ENCODE data around the gene HDAC4.

The HDAC4 gene

DNA sequence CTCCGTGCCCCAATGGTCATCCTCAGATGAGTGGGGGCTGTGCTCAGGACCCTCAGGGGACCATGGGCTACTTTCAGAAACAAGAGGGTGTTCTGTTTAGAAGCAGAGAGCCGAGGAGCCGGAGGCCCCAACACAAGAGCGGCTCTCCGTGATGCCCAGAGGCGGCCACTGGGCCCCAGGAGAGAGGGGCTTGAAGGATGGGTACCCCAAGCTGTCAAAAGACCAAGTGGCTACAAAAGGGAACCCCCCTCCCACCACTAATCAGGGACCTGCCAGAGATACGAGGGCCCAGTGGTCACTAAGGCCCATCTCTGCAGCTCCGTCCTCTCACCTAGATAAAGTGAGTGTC lies 93.6 kb downstream of the HDAC4 start:
- Histone ChIP-seq H3K9me3 (ENCODE audit: control insufficient read depth in 1 of 2, low read length in 2 of 2) (no peaks in the 10 kb centered on the region), H3K27ac (ENCODE audit: low read depth, low read length) (no peak overlapping the region), H3K4me3 (ENCODE audit: low read depth in 1 of 2, low read length in 2 of 2) (no peak overlapping the region), H3K36me3 (ENCODE audit: control insufficient read depth in 1 of 2, insufficient read depth in 2 of 2, low read length in 2 of 2) (no peaks in the 10 kb centered on the region), H3K9ac (ENCODE audit: low read depth in 1 of 2, low read length in 2 of 2) (no peak overlapping the region), H3K27me3 (ENCODE audit: control insufficient read depth in 1 of 2, insufficient read depth in 2 of 2, low read length in 2 of 2) (no peaks in the 10 kb centered on the region), H3K4me1 (ENCODE audit: control insufficient read depth in 1 of 2, insufficient read depth in 2 of 2, low read length in 2 of 2) (peaks cover 32 to 37% of the 10 kb centered on the region in 2 donors)

DNA sequence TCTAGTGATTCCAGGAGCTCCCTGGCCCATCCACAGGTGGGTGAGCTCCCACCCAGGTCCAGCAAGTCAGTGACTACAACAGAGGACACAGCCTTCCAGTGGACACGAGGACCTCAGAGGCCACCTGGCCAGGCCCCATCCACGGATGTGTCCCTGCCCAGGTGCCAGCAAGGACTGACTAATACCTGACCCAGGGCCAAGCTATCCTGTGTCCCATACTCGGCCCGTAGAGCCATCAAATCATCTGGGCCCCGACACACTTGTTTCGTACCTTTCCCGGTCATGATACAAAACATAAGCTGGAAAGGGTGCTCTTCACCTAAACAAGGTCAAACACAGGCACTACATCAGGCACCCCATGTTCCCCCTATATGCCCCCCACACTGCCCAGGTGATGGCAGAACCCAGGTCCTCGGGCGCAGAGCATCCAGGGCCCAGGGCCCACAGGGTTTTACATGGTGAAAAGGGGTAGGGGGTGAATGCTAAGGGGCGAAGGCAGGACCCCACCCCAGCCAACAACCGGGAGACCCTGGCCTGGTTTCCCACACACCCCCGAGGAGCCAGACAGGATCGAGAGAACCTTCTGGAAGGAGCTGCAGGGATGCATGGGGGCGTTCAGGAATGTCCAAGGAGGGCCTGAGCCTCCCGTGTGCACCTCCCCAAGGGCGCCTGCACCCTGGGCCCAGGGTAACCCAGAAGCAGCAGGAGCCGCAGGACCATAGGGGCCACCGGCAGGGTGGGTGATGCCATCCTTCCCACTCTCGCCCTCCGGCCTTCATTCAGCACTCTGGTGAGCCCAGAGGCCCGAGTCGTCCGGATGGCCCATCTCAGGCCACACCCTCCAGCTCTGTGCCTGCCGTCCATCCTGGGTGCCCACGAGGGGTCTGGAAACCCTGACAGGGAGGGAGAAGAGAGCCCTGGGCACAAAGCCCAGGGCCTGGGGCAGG lies 94.3 kb downstream of the HDAC4 start:
- Histone ChIP-seq H3K4me3 (ENCODE audit: low read depth in 1 of 2, low read length in 2 of 2) (no peak overlapping the region), H3K9ac (ENCODE audit: low read depth in 1 of 2, low read length in 2 of 2) (no peak overlapping the region)

DNA sequence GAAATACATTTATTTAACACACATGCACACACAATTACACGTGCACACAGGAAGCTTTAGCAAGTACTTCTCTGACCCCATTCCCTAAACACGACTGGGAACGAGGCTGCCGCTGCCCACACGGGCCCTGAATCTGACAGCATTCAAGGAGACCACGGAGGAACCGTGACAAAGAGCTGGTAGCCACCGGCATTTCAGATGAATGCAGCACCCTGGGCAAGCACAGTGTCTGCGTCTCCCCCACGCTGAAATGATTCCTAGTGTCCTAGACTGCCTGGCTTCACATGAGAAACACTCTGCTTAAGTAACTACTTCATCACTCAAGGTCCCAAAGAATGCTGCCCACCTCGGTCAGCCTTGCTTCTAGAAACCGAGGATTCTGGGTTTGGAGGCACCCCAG lies 95.0 kb downstream of the HDAC4 start:
- Histone ChIP-seq H3K27me3 (ENCODE audit: control insufficient read depth in 1 of 2, insufficient read depth in 2 of 2, low read length in 2 of 2) (no peaks in the 10 kb centered on the region), H3K27ac (ENCODE audit: low read depth, low read length) (no peak overlapping the region), H3K36me3 (ENCODE audit: control insufficient read depth in 1 of 2, insufficient read depth in 2 of 2, low read length in 2 of 2) (no peaks in the 10 kb centered on the region), H3K4me1 (ENCODE audit: control insufficient read depth in 1 of 2, insufficient read depth in 2 of 2, low read length in 2 of 2) (peaks cover 35 to 37% of the 10 kb centered on the region in 2 donors), H3K4me3 (ENCODE audit: low read depth in 1 of 2, low read length in 2 of 2) (no peak overlapping the region), H3K9ac (ENCODE audit: low read depth in 1 of 2, low read length in 2 of 2) (peak overlapping the region in 1 of 2 donors; percentile 29), H3K9me3 (ENCODE audit: control insufficient read depth in 1 of 2, low read length in 2 of 2) (no peaks in the 10 kb centered on the region)

More for the DNA sequence above, 94.3 kb downstream of the HDAC4 start:
- no peaks in the 10 kb centered on the region for H3K36me3 ChIP-seq (ENCODE audit: control insufficient read depth in 1 of 2, insufficient read depth in 2 of 2, low read length in 2 of 2)
- no peaks in the 10 kb centered on the region for H3K27me3 ChIP-seq (ENCODE audit: control insufficient read depth in 1 of 2, insufficient read depth in 2 of 2, low read length in 2 of 2)
- H3K27ac ChIP-seq (ENCODE audit: low read depth, low read length) = no peak overlapping the region
- no peaks in the 10 kb centered on the region for H3K9me3 ChIP-seq (ENCODE audit: control insufficient read depth in 1 of 2, low read length in 2 of 2)
- H3K4me1 ChIP-seq (ENCODE audit: control insufficient read depth in 1 of 2, insufficient read depth in 2 of 2, low read length in 2 of 2) = peaks cover 34 to 37% of the 10 kb centered on the region in 2 donors

DNA sequence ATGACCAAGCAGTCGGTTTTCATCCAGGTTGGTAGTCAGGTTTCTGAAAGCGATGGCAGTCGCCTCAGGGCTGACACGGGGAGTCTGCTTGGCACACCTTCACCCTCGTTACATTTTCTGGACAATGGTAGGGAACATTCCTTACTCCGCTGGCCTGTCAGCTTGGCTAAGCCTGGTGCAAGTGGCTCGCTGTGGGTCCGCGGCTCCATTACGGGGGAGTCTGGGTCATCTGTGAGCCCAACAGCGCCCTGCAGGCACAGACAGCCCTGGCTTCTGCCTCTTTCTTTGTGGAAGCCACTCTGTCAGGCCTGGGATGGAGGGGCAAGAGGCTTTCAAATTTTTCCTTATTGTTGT lies 95.6 kb downstream of the HDAC4 start:
- no peak overlapping the region for H3K9ac ChIP-seq (ENCODE audit: low read depth in 1 of 2, low read length in 2 of 2)
- peaks cover 31 to 41% of the 10 kb centered on the region in 2 donors for H3K4me1 ChIP-seq (ENCODE audit: control insufficient read depth in 1 of 2, insufficient read depth in 2 of 2, low read length in 2 of 2)
- H3K27ac ChIP-seq (ENCODE audit: low read depth, low read length) = no peak overlapping the region
- no peaks in the 10 kb centered on the region for H3K27me3 ChIP-seq (ENCODE audit: control insufficient read depth in 1 of 2, insufficient read depth in 2 of 2, low read length in 2 of 2)
- no peak overlapping the region for H3K4me3 ChIP-seq (ENCODE audit: low read depth in 1 of 2, low read length in 2 of 2)
- H3K36me3 ChIP-seq (ENCODE audit: control insufficient read depth in 1 of 2, insufficient read depth in 2 of 2, low read length in 2 of 2) = no peaks in the 10 kb centered on the region
- H3K9me3 ChIP-seq (ENCODE audit: control insufficient read depth in 1 of 2, low read length in 2 of 2) = no peaks in the 10 kb centered on the region

DNA sequence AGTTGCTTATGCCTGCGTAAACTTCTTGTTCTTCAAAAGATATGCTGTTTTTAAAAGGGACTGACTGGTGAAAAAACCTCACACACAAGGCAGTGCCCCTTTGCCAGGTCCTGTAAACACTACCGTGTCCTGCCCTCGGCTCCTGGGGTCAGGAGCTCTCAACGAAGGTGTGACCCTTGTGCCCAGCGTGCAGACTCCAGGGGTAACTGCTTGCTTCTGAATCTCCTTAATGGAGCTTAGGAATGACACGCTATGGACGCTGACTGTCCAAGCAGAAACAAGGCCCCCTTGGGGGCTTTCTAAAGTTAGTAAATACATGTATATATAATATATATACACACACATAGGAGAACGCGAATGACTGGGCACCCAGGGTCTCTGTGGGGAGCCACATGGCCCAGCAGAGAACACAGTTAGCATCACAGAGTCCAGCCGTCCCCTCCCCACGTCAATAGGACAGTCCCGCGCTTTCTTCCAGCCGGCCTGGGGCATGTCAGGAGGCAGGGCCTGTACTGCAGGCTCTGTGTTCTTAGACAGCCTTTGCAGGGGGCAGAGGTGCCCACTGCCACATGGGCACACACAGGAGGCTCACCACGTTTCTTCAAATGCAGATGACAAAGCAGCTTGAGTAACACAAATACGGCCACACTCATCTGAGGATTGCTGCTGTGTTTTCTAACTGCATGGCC lies 96.1 kb downstream of the HDAC4 start:
- H3K9ac ChIP-seq (ENCODE audit: low read depth in 1 of 2, low read length in 2 of 2) = peak overlapping the region in 1 of 2 donors; percentile 48
- peak overlapping the region; percentile 26 to 33 for H3K4me3 ChIP-seq (ENCODE audit: low read depth in 1 of 2, low read length in 2 of 2)
- peaks cover 35 to 46% of the 10 kb centered on the region in 2 donors for H3K4me1 ChIP-seq (ENCODE audit: control insufficient read depth in 1 of 2, insufficient read depth in 2 of 2, low read length in 2 of 2)
- H3K27ac ChIP-seq (ENCODE audit: low read depth, low read length) = no peak overlapping the region
- no peaks in the 10 kb centered on the region for H3K36me3 ChIP-seq (ENCODE audit: control insufficient read depth in 1 of 2, insufficient read depth in 2 of 2, low read length in 2 of 2)
- H3K9me3 ChIP-seq (ENCODE audit: control insufficient read depth in 1 of 2, low read length in 2 of 2) = no peaks in the 10 kb centered on the region
- no peaks in the 10 kb centered on the region for H3K27me3 ChIP-seq (ENCODE audit: control insufficient read depth in 1 of 2, insufficient read depth in 2 of 2, low read length in 2 of 2)

DNA sequence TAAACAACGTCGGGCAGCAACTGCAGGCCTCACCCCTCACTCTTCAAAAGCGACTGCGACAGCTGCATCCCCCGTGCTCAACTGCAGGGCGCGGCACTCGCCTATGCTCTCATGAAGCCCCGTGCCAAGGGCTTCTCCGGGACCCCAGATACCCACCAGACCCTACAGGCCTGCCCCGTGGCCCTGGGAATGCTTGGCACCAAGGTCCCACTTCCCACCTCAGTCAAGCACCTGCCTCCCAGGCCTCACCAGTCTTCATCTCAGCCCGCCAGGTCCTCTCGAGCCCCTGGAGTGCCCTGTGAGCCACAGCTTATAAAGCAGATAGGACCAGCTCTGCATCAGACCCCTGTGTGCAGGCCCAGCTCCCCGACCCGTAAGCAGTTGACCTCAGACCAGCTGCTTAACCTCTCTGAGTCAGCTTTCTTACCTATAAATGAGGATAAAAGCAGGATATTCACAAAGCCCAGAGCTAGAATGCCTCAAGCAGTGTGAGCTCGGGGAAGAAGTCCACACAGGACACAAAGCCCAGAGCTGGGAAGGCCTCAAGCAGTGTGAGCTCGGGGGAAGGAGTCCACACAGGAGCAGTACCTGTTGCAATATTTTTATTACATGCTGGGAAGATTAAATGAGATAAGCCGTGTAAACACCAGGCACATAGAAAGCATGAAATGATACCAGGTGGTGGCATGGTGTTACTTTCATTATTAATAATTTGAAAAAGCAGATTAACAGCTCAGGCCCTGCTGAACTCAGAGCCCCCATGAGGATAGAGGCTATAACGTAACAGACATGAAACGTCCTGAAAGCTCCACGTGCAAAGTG lies 96.9 kb downstream of the HDAC4 start:
- peaks cover 40 to 54% of the 10 kb centered on the region in 2 donors for H3K4me1 ChIP-seq (ENCODE audit: control insufficient read depth in 1 of 2, insufficient read depth in 2 of 2, low read length in 2 of 2)
- H3K27ac ChIP-seq (ENCODE audit: low read depth, low read length) = no peak overlapping the region
- H3K4me3 ChIP-seq (ENCODE audit: low read depth in 1 of 2, low read length in 2 of 2) = peak overlapping the region; percentile 26 to 33
- H3K27me3 ChIP-seq (ENCODE audit: control insufficient read depth in 1 of 2, insufficient read depth in 2 of 2, low read length in 2 of 2) = no peaks in the 10 kb centered on the region
- no peaks in the 10 kb centered on the region for H3K9me3 ChIP-seq (ENCODE audit: control insufficient read depth in 1 of 2, low read length in 2 of 2)
- no peaks in the 10 kb centered on the region for H3K36me3 ChIP-seq (ENCODE audit: control insufficient read depth in 1 of 2, insufficient read depth in 2 of 2, low read length in 2 of 2)
- H3K9ac ChIP-seq (ENCODE audit: low read depth in 1 of 2, low read length in 2 of 2) = peak overlapping the region; percentile 32 to 48

DNA sequence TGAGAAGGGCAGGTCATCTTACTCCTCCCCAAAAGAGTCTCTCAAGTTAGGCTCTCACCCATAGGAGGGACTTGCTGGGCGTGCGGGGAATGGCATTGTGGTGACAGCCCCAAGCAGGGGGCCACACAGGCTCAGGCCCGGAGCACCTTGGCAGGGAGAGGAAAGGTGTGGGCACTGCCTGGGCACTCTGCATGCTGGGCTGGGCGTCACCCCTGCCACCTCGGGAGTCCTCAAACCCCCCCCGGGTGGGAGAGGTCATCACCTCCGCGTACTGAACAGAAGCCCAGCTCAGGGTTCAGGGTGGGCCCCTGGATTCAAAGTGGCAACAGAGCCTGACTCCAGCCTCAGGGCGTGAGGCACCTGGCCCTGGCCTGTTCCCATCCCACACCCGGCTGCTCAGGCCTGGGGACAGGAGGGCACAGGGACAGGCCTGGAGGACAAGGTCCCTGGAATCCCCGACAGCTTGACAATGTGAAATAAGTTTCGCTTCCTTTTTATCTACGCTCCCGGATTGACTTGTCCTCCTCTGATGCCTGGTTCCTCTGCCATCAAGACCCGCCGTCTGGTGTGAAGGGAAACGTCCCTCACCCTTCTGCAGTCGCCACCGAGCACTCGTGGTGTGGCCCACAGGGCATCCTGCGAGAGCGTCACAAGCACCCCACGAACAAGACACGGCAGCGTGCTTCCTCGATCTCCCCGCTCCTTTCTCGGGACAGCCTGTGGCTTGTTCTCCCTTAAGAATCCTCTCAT lies 97.8 kb downstream of the HDAC4 start:
- peaks cover 47 to 60% of the 10 kb centered on the region in 2 donors for H3K4me1 ChIP-seq (ENCODE audit: control insufficient read depth in 1 of 2, insufficient read depth in 2 of 2, low read length in 2 of 2)
- H3K9me3 ChIP-seq (ENCODE audit: control insufficient read depth in 1 of 2, low read length in 2 of 2) = no peaks in the 10 kb centered on the region
- no peaks in the 10 kb centered on the region for H3K36me3 ChIP-seq (ENCODE audit: control insufficient read depth in 1 of 2, insufficient read depth in 2 of 2, low read length in 2 of 2)
- no peak overlapping the region for H3K9ac ChIP-seq (ENCODE audit: low read depth in 1 of 2, low read length in 2 of 2)
- no peak overlapping the region for H3K27ac ChIP-seq (ENCODE audit: low read depth, low read length)
- H3K27me3 ChIP-seq (ENCODE audit: control insufficient read depth in 1 of 2, insufficient read depth in 2 of 2, low read length in 2 of 2) = no peaks in the 10 kb centered on the region
- H3K4me3 ChIP-seq (ENCODE audit: low read depth in 1 of 2, low read length in 2 of 2) = no peak overlapping the region

DNA sequence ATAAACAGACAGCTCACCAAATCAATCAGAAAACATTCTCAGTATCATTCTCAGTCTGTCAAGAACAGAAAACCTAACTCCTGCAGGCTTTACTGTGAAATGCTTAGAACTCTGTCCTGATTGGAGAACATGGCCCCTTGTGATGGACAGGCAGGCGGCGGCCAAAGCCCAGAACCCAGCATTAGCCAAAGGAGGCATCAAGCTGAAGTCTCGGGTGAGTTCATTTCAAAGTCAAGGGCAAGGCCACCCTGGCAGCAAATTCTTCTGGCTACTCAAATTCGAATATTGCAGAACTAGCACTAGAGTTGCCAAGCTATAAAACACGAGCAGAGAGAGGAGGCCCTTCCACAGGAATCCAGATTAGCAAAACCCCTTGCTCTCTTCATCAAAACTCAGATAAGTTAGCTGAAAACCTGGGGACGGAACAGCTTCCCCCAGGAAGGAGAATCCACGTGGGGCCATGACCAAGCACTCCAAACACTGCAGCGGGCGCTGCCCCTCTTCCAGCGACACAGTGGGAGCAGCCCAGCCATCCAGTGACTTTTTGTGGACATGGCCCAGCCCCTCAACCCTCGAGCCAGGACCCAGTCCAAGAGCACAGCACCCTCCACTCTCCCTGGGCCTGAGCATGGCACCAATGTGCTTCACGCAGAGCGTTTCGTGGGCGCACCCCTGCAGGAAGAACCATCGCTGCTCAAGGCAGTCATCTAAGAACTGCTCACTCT lies 98.6 kb downstream of the HDAC4 start:
- H3K4me3 ChIP-seq (ENCODE audit: low read depth in 1 of 2, low read length in 2 of 2) = no peak overlapping the region
- no peak overlapping the region for H3K27ac ChIP-seq (ENCODE audit: low read depth, low read length)
- H3K4me1 ChIP-seq (ENCODE audit: control insufficient read depth in 1 of 2, insufficient read depth in 2 of 2, low read length in 2 of 2) = peaks cover 54 to 68% of the 10 kb centered on the region in 2 donors
- no peak overlapping the region for H3K9ac ChIP-seq (ENCODE audit: low read depth in 1 of 2, low read length in 2 of 2)
- H3K27me3 ChIP-seq (ENCODE audit: control insufficient read depth in 1 of 2, insufficient read depth in 2 of 2, low read length in 2 of 2) = no peaks in the 10 kb centered on the region
- H3K36me3 ChIP-seq (ENCODE audit: control insufficient read depth in 1 of 2, insufficient read depth in 2 of 2, low read length in 2 of 2) = no peaks in the 10 kb centered on the region
- no peaks in the 10 kb centered on the region for H3K9me3 ChIP-seq (ENCODE audit: control insufficient read depth in 1 of 2, low read length in 2 of 2)
